ENCODE data around the gene HPD.

GRCh38 chr12:121795034-121795968 lies 63.4 kb downstream of the HPD start:
- TF ChIP-seq CTCF (IDR thresholded peaks at IDR 0.05; ENCODE audit: extremely low read depth in 1 of 2, insufficient read depth in 1 of 2, low read depth in 1 of 2, low read length in 2 of 2): peak; percentile 95 to 98
- no peak for TF ChIP-seq GATA2 (IDR thresholded peaks at IDR 0.05; ENCODE audit: insufficient read depth, insufficient read length, low read depth, low read length)
